Measurements from ENCODE around the gene ADGRB3. TPM values are rescaled to one million over a fixed set of nuclear protein-coding genes. Genes with fewer than 3 reads are reported as not detected.

Gene ADGRB3
- total RNA-seq, 1 donor from 2014 or later: not detected

DNA sequence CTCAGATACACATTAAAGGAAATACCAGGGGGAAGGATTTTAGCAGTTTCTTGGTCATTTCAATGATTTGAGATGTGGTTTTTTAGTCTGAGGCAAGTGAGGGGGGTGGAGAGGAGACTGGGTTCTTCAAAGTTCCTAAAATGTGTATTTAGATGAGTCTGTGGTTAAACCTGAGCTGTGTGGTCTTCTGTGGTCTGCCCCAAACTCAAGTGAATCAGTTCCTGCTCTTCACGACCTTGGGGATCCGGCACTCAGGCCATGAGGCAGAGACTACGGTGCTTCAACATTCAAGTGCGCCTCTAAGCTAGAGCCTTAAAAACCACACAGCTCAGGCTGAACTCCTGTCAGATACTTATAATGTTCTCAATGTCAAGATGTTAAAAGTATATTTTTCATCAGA is 755.0 kb downstream of the ADGRB3 start:
- TF ChIP-seq, protein P1, sequence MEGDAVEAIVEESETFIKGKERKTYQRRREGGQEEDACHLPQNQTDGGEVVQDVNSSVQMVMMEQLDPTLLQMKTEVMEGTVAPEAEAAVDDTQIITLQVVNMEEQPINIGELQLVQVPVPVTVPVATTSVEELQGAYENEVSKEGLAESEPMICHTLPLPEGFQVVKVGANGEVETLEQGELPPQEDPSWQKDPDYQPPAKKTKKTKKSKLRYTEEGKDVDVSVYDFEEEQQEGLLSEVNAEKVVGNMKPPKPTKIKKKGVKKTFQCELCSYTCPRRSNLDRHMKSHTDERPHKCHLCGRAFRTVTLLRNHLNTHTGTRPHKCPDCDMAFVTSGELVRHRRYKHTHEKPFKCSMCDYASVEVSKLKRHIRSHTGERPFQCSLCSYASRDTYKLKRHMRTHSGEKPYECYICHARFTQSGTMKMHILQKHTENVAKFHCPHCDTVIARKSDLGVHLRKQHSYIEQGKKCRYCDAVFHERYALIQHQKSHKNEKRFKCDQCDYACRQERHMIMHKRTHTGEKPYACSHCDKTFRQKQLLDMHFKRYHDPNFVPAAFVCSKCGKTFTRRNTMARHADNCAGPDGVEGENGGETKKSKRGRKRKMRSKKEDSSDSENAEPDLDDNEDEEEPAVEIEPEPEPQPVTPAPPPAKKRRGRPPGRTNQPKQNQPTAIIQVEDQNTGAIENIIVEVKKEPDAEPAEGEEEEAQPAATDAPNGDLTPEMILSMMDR (IDR thresholded peaks at IDR 0.05; ENCODE audit: insufficient read depth, low read length, severe bottlenecking): no peak
- no peak for DNase-seq (ENCODE audit: low read depth)
- H3K36me3 ChIP-seq (ENCODE audit: control insufficient read depth, insufficient read depth, low read length): no peaks in the 10 kb centered on the region
- FAIRE-seq: no peak
- H3K4me3 ChIP-seq (ENCODE audit: low read depth, low read length): no peak overlapping the region
- H3K27me3 ChIP-seq (ENCODE audit: control insufficient read depth, insufficient read depth, low read length): no peaks in the 10 kb centered on the region

GRCh38 chr6:69391106-69391505 is 756.0 kb downstream of the ADGRB3 start:
- TF ChIP-seq, protein P1 (IDR thresholded peaks at IDR 0.05; ENCODE audit: insufficient read depth, low read length, severe bottlenecking): no peak
- DNase-seq (ENCODE audit: low read depth) (no peak), FAIRE-seq (no peak)
- Histone ChIP-seq H3K36me3 (ENCODE audit: control insufficient read depth, insufficient read depth, low read length) (no peaks in the 10 kb centered on the region), H3K27me3 (ENCODE audit: control insufficient read depth, insufficient read depth, low read length) (no peaks in the 10 kb centered on the region), H3K4me3 (ENCODE audit: low read depth, low read length) (no peak overlapping the region)

DNA sequence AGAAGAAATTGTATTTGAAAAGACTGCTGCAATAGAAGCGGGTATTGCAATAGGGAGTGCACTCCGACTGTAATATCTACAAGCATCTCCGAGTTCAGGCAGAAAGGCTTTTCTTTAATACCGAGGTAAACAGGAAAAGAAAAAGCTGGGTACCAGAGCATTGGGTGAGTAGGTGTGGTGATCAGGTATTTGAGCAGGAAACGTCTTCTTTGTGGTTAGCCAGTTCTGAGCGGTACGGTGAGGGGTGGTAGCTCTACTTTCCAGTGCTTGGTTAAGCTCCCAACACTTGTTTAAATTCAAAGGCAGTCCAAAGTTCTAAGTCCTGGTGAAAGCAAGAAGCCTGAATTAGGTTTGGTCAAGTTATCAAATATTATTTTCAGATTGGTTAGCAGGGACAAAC is 757.7 kb downstream of the ADGRB3 start:
- H3K36me3 ChIP-seq (ENCODE audit: control insufficient read depth, insufficient read depth, low read length): no peaks in the 10 kb centered on the region
- TF ChIP-seq, protein P1 (IDR thresholded peaks at IDR 0.05; ENCODE audit: insufficient read depth, low read length, severe bottlenecking): no peak
- no peak overlapping the region for H3K4me3 ChIP-seq (ENCODE audit: low read depth, low read length)
- no peak for FAIRE-seq
- no peak for DNase-seq (ENCODE audit: low read depth)
- no peaks in the 10 kb centered on the region for H3K27me3 ChIP-seq (ENCODE audit: control insufficient read depth, insufficient read depth, low read length)

- Histone ChIP-seq H3K36me3 (ENCODE audit: control insufficient read depth, insufficient read depth, low read length) (no peaks in the 10 kb centered on the region), H3K4me3 (ENCODE audit: low read depth, low read length) (no peak overlapping the region), H3K27me3 (ENCODE audit: control insufficient read depth, insufficient read depth, low read length) (no peaks in the 10 kb centered on the region)
- FAIRE-seq (no peak), DNase-seq (ENCODE audit: low read depth) (no peak)
- TF ChIP-seq, protein P1 (IDR thresholded peaks at IDR 0.05; ENCODE audit: insufficient read depth, low read length, severe bottlenecking): no peak
Observed at GRCh38 chr6:69398311-69398710, 763.2 kb downstream of the ADGRB3 start.

DNA sequence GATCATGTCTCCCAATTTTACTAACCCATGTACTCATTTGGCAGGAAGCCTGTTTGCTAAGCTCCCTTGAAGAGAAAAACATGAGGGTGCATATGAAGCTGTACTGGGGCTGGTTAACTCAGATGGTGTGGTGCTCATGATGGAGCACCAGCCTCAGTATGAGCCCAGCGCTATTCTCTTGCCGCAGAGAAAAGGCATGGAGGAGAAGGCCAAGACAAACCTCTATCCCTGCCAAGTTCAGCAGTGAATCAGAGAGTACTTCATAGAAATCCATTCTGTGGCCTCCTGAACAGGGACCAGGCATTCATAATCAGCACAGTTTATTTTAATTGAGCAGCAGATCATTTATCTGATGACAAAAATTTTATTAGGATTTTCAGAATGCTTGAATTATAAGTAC is 763.6 kb downstream of the ADGRB3 start:
- FAIRE-seq: no peak
- no peak overlapping the region for H3K4me3 ChIP-seq (ENCODE audit: low read depth, low read length)
- H3K27me3 ChIP-seq (ENCODE audit: control insufficient read depth, insufficient read depth, low read length): no peaks in the 10 kb centered on the region
- no peaks in the 10 kb centered on the region for H3K36me3 ChIP-seq (ENCODE audit: control insufficient read depth, insufficient read depth, low read length)
- TF ChIP-seq, protein P1 (IDR thresholded peaks at IDR 0.05; ENCODE audit: insufficient read depth, low read length, severe bottlenecking): no peak
- DNase-seq (ENCODE audit: low read depth): no peak

GRCh38 chr6:69408886-69409285 is 773.8 kb downstream of the ADGRB3 start:
- no peaks in the 10 kb centered on the region for H3K36me3 ChIP-seq (ENCODE audit: control insufficient read depth, insufficient read depth, low read length)
- H3K4me3 ChIP-seq (ENCODE audit: low read depth, low read length): no peak overlapping the region
- FAIRE-seq (no peak), DNase-seq (ENCODE audit: low read depth) (no peak)
- H3K27me3 ChIP-seq (ENCODE audit: control insufficient read depth, insufficient read depth, low read length): no peaks in the 10 kb centered on the region
- TF ChIP-seq, protein P1 (IDR thresholded peaks at IDR 0.05; ENCODE audit: insufficient read depth, low read length, severe bottlenecking): no peak

All from bronchial epithelial cell (primary cell).